GM10266 (cell line): ENCODE results near the gene FAM234B.
A peak's percentile ranks its signal among the peaks of the same experiment; 100 is the strongest.

ENCODE experiments used
- DNase-seq: peaks from one replicate; pipeline ENCODE4 v3.0.0; 2012; ENCODE audit errors: extremely low spot score
- CTCF ChIP-seq: IDR thresholded peaks from 2 replicates; pipeline ENCODE4 v1.5.1; 2012; ENCODE audit warnings: mild to moderate bottlenecking, low read depth; ENCODE audit not compliant: control insufficient read depth, insufficient read depth; ENCODE audit errors: missing control alignments

The FAM234B gene

DNA sequence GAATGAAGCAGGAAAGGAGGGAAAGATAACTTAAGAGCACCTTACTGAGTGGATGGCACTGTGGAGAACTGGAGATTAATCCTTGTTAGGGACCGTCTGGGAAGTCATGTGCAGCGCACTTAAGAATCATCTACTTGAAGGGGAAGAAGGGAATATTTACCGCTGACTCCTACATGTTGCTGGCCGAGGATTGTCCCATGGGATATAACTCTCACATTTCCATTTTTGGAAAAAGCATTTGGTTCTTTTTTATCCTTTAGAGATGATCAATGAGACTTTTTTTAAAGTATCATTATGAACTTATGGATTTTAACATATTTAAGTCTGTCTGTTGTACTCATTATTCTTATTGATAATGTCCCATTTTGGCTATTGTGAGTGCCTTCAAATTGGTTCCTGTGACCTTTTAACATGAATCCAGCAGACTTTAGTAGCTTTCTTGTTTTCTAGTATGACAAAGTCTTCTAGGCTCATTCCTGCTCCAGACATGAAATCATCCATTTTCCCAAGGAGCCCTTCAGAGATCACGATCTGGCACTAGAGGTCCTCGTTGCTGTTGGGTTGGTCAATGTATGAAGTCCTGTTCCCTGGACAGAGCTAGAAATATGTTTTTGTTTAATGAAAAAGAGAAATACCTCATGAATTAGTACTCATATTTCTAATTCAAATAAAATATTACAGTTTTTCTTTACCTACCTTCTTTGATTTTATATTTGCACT is 20.2 kb upstream of the FAM234B start:
- peak; percentile 43 for TF ChIP-seq CTCF
- no peak for DNase-seq

DNA sequence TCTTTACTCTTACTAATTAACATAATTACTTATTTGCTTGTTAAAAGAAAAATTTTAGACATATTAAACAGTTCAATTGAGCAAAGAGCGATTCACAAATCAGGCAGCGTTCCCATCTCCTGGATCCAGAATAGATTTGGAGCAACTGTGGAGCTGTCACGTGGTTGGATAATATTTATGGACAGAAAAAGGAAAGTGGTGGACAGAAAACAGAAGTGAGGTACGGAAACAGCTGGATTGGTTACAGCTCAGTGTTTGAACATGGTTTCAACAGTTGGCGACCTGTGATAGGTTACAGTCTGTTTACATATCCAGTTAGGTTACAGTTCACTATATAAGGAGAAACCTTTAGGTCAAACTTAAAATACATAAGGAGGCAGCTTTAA is 19.7 kb upstream of the FAM234B start:
- DNase-seq: no peak

GRCh38 chr12:13026286-13026685 is 17.9 kb upstream of the FAM234B start:
- no peak for TF ChIP-seq CTCF
- DNase-seq: no peak

More for the DNA sequence above, 19.7 kb upstream of the FAM234B start:
- no peak for TF ChIP-seq CTCF

GRCh38 chr12:13027032-13027431 is 17.1 kb upstream of the FAM234B start:
- no peak for DNase-seq
- no peak for TF ChIP-seq CTCF

- DNase-seq: no peak
Observed at GRCh38 chr12:13027508-13027907, 16.7 kb upstream of the FAM234B start.

GRCh38 chr12:13028825-13029570 is 15.2 kb upstream of the FAM234B start:
- DNase-seq: no peak
- no peak for TF ChIP-seq CTCF

More at GRCh38 chr12:13027508-13027907, 16.7 kb upstream of the FAM234B start:
- TF ChIP-seq CTCF: no peak

- no peak for TF ChIP-seq CTCF
- no peak for DNase-seq
Observed at GRCh38 chr12:13030541-13031291, 13.5 kb upstream of the FAM234B start.
